Karpas-422 (cell line): ENCODE results near the gene SUSD4. TPM values are rescaled to one million over a fixed set of nuclear protein-coding genes. Genes with fewer than 3 reads are reported as not detected.

Experiments used
- DNase-seq: peaks from one replicate; pipeline ENCODE4 v3.0.0-alpha.2; 2015
- H2AFZ ChIP-seq: fragments of 200-600 bp; sonication (generic); 2 replicates; pipeline ENCODE4 v1.6.1; 2014; ENCODE audit warnings: antibody characterized with exemption, low read length, mixed read lengths
- H3K27ac ChIP-seq: fragments of 200-600 bp; sonication (generic); 2 replicates; pipeline ENCODE4 v1.5.1; 2014; ENCODE audit warnings: mild to moderate bottlenecking, low read length, moderate library complexity
- H3K27me3 ChIP-seq: fragments of 200-600 bp; sonication (generic); 2 replicates; pipeline ENCODE4 v1.6.1; 2014; ENCODE audit warnings: low read length, mixed read lengths
- H3K36me3 ChIP-seq: fragments of 200-600 bp; sonication (generic); 2 replicates; pipeline ENCODE4 v1.6.1; 2014; ENCODE audit warnings: low read length, mixed read lengths; ENCODE audit not compliant: insufficient read depth
- H3K4me1 ChIP-seq: fragments of 200-600 bp; sonication (generic); 2 replicates; pipeline ENCODE4 v1.6.1; 2014; ENCODE audit warnings: mild to moderate bottlenecking, low read length, mixed read lengths
- H3K4me2 ChIP-seq: fragments of 200-600 bp; sonication (generic); 2 replicates; pipeline ENCODE4 v1.6.1; 2014; ENCODE audit warnings: low read length, low read depth, mild to moderate bottlenecking; ENCODE audit not compliant: poor library complexity, severe bottlenecking
- H3K4me3 ChIP-seq: fragments of 200-600 bp; sonication (generic); 2 replicates; pipeline ENCODE4 v1.5.1; 2014; ENCODE audit warnings: mild to moderate bottlenecking, antibody characterized with exemption, low read length, mixed read lengths
- H3K79me2 ChIP-seq: fragments of 200-600 bp; sonication (generic); 2 replicates; pipeline ENCODE4 v1.6.1; 2014; ENCODE audit warnings: mild to moderate bottlenecking, low read length, mixed read lengths
- H3K9ac ChIP-seq: fragments of 200-600 bp; sonication (generic); 2 replicates; pipeline ENCODE4 v1.6.0; 2014; ENCODE audit warnings: low read length
- H3K9me2 ChIP-seq: fragments of 200-600 bp; sonication (generic), shearing (Covaris generic); replicated peaks from 2 replicates; pipeline ENCODE4 v1.6.0; 2014; ENCODE audit warnings: mild to moderate bottlenecking, low read length, moderate library complexity; ENCODE audit not compliant: insufficient read depth
- H3K9me3 ChIP-seq: fragments of 300-700, 200-600 bp; sonication (generic); 2 replicates; pipeline ENCODE4 v1.6.1; 2014; ENCODE audit warnings: low read length, mixed read lengths
- H4K20me1 ChIP-seq: fragments of 200-600 bp; sonication (generic); 2 replicates; pipeline ENCODE4 v1.6.1; 2014; ENCODE audit warnings: mild to moderate bottlenecking, antibody characterized with exemption, low read length, low read depth; ENCODE audit not compliant: insufficient read depth
- total RNA-seq: library from RNA; depleted of rRNA; stranded (reverse); fragments of >200 nt; shearing (Covaris generic); gene quantifications from 2 replicates; pipeline ENCODE4 v1.2.3, GENCODE V29; 2014; ENCODE audit warnings: low replicate concordance; rRNA removed

The SUSD4 gene, protein sequence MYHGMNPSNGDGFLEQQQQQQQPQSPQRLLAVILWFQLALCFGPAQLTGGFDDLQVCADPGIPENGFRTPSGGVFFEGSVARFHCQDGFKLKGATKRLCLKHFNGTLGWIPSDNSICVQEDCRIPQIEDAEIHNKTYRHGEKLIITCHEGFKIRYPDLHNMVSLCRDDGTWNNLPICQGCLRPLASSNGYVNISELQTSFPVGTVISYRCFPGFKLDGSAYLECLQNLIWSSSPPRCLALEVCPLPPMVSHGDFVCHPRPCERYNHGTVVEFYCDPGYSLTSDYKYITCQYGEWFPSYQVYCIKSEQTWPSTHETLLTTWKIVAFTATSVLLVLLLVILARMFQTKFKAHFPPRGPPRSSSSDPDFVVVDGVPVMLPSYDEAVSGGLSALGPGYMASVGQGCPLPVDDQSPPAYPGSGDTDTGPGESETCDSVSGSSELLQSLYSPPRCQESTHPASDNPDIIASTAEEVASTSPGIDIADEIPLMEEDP
- 0.34 TPM in 1 of 2 replicates, not detected in the other for total RNA-seq

DNA sequence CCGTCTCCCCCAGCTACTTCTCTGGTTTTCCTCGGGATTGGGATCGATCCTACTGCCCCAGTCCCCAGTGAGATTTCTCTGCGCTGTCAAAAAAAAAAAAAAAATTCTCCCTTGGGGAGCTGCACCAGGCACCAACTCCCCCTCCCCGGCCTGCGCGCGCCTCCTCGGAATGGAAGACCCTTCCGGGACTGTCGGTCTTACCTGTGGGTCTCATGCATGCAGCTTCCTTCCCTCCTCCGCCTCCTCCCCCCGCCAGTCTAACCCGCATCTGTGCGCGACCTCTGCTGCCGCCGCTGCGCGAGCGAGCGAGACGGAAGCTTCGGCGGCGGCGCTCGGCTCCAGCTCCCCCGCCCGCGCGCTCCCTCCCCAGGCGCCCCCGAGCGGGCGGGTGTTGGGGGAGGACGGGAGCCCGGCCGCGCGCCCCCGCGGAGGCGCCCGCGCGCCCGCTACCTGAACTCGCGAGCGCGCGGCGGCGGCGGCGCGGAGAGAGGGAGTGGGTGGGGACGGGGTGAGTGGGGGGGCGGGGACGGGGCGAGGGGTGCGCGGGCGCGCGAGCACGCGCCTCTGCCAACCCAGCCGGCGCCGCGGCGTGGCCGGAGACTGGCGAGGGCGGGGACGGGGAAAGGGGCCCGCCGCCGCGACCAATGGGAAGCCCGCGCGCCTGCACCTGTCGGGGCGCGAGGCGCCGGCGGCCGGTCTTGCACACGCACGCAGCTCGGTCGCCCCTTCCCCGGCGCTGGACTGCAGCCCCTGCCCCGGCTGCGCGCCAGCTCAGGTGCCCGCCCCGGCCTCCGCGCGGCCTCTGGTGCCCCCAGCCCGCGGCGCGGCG, at the start of gene SUSD4:
Gene SUSD4 (minus strand): TSS at position 321 of the 829 bp plus-strand sequence. CDS start 751 bp downstream, outside the sequence.
- H3K79me2 ChIP-seq = no peaks in the 10 kb centered on the region
- no peak within 1 kb of the TSS for H3K4me2 ChIP-seq
- H3K27ac ChIP-seq = no peak within 1 kb of the TSS
- no peaks in the 10 kb centered on the region for H3K27me3 ChIP-seq
- H3K9me2 ChIP-seq = no peaks in the 10 kb centered on the region
- no peaks in the 10 kb centered on the region for H4K20me1 ChIP-seq
- no peaks in the 10 kb centered on the region for H3K9me3 ChIP-seq
- no peaks in the 10 kb centered on the region for H3K36me3 ChIP-seq
- no peaks in the 10 kb centered on the region for H3K4me1 ChIP-seq
- H3K9ac ChIP-seq = no peak within 1 kb of the TSS
- no peak for DNase-seq
- H3K4me3 ChIP-seq = no peak within 1 kb of the TSS
- H2AFZ ChIP-seq = no peak within 1 kb of the TSS

DNA sequence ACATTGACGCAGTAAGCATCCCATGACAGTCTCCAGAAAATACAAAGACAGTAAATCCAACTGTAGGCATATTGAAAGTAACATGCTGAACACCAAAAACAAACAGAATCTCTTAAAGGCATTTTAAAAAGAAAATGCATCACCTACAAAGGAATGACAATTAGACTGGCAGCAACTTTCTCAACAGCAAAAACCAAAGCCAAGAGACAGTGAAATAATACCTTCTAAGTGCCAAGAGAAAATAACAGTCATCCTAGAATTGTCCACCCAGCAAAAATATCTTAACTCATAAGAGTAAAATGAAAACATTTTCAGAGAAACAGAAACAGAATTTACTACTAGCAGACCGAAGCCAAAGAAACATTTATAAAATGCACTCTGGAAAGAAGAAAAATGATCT, 49.2 kb upstream of the SUSD4 start:
- Histone ChIP-seq H3K4me3 (no peak overlapping the region), H4K20me1 (no peaks in the 10 kb centered on the region), H3K9me2 (no peaks in the 10 kb centered on the region), H3K79me2 (no peaks in the 10 kb centered on the region), H3K9me3 (no peaks in the 10 kb centered on the region), H3K4me1 (peaks cover 6% of the 10 kb centered on the region), H3K4me2 (no peak overlapping the region), H3K27ac (no peak overlapping the region), H3K27me3 (no peaks in the 10 kb centered on the region), H2AFZ (no peak overlapping the region), H3K9ac (no peak overlapping the region), H3K36me3 (no peaks in the 10 kb centered on the region)
- no peak for DNase-seq

DNA sequence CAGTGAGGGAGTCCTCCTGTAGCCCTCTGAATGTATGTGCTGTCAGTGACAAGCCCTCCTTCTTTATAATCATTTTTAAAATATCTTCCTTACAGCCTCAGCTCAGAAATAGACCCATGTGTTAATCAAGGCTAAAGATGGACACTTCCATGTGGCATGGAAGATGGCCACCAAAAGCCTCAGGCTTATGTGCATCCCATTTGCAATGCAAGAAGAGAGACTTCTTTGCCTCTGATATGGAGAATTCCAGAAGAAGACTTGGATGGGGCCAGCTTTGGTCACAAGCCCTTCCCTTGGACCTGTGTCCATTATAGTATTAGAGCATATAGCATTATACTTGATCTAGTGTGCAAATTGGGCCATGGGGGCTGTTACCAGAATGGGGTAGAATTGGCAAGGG, 47.7 kb upstream of the SUSD4 start:
- H2AFZ ChIP-seq = no peak overlapping the region
- no peak overlapping the region for H3K4me3 ChIP-seq
- no peaks in the 10 kb centered on the region for H3K9me3 ChIP-seq
- no peaks in the 10 kb centered on the region for H3K36me3 ChIP-seq
- H3K79me2 ChIP-seq = no peaks in the 10 kb centered on the region
- H3K9me2 ChIP-seq = no peaks in the 10 kb centered on the region
- H4K20me1 ChIP-seq = no peaks in the 10 kb centered on the region
- no peak overlapping the region for H3K27ac ChIP-seq
- DNase-seq = no peak
- H3K27me3 ChIP-seq = no peaks in the 10 kb centered on the region
- peaks cover 6% of the 10 kb centered on the region for H3K4me1 ChIP-seq
- H3K4me2 ChIP-seq = no peak overlapping the region
- no peak overlapping the region for H3K9ac ChIP-seq

DNA sequence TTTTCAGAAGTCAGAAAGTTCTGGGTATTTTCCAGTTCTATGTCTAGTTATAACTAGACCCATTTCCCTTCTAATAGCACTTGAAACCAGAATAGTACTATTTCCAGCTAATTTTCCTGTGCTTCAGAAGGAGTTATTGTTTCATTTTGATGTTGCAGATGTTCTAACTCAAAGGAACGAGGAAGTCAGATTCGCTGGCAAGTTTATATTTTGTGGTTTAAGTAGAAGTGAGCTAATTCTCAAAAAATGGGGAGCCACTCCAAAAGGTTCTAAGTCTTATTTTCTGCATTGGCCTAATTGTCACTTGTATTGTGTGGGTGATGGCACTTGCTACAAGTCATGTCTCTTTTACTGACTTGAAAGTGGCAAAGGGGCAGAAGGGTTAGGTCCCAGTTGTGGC, 47.3 kb upstream of the SUSD4 start:
- Histone ChIP-seq H3K9me3 (no peaks in the 10 kb centered on the region), H3K36me3 (no peaks in the 10 kb centered on the region), H4K20me1 (no peaks in the 10 kb centered on the region), H3K4me1 (peaks cover 6% of the 10 kb centered on the region), H3K79me2 (no peaks in the 10 kb centered on the region), H3K4me2 (no peak overlapping the region), H3K9me2 (no peaks in the 10 kb centered on the region), H3K9ac (no peak overlapping the region), H3K27me3 (no peaks in the 10 kb centered on the region; the same call in 1 of the 2 replicates), H3K4me3 (no peak overlapping the region), H2AFZ (no peak overlapping the region), H3K27ac (no peak overlapping the region)
- no peak for DNase-seq

DNA sequence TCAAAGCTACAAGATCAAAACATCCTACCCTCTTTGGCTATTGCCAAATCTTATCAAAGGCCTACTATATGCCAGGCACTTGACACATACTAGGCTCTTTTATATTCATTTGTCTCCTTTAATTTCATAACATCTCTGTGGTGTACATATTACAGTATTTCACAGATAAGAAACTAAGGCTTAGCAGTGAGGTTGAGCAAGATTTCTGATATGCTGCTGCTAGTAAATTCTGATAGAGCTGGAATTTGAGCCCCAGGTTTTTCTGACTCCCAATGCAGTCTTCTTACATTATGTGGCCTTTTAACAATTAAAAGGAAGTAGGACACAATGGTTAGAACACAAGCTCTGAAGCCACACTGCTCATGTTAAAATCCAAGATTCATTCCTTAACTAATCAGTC, 46.1 kb upstream of the SUSD4 start:
- no peaks in the 10 kb centered on the region for H4K20me1 ChIP-seq

DNA sequence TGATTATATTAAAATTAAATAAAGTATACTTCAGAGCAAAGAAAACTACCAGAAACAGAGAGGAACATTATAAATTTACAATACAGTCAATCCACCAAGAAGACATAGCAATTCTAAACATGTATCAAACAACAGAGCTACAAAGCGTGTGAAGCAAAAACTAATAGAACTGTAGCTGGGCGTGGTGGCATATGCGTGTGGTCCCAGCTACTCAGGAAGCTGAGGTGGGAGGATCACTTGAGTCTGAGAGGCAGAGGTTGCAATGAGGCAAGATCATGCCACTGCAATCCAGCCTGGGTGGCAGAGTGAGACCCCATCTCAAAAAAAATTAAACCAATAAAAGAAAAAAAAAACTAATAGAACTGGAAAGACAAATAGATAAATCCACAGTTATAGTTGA, 41.5 kb upstream of the SUSD4 start:
- Histone ChIP-seq H3K9me2 (no peaks in the 10 kb centered on the region), H3K36me3 (no peaks in the 10 kb centered on the region)
- no peak for DNase-seq

More for the DNA sequence above, 46.1 kb upstream of the SUSD4 start:
- Histone ChIP-seq H3K79me2 (no peaks in the 10 kb centered on the region), H3K36me3 (no peaks in the 10 kb centered on the region), H3K9me2 (no peaks in the 10 kb centered on the region), H3K27ac (no peak overlapping the region), H3K27me3 (no peaks in the 10 kb centered on the region; the same call in 1 of the 2 replicates), H3K4me3 (no peak overlapping the region), H3K9ac (no peak overlapping the region), H3K4me2 (no peak overlapping the region), H2AFZ (no peak overlapping the region), H3K4me1 (peaks cover 6% of the 10 kb centered on the region), H3K9me3 (no peaks in the 10 kb centered on the region)
- no peak for DNase-seq

DNA sequence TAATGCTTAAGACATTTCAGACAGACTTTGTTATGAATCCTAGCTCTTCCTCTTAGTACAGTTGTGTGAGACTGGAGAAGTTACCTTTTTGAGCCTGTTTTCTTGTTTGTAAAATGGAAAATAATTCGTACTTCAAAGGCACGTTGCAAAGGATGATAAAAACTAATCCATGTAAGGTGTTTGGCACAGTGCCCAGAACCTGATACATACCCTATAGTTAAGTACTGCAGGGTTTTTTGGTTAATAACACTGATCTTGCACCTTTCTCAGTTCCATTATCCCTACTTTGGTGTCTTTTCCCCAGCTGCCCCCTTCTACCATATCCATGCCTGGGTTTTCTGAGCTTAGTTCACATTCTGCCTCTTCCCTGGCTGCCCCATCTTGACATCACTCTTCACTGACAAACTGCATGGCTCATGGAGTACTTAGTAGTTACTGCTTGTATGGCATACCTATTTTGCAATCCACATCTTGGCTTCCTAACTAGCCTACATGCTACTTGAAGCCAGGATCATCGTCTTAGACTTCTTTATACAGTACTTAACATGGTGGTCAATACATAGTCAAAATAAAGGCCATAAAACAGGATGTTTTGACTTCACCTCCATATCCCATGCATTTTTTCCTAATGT, 39.3 kb upstream of the SUSD4 start:
- no peaks in the 10 kb centered on the region for H4K20me1 ChIP-seq
- H3K4me2 ChIP-seq = no peak overlapping the region
- H2AFZ ChIP-seq = no peak overlapping the region
- no peaks in the 10 kb centered on the region for H3K79me2 ChIP-seq
- DNase-seq = no peak
- no peaks in the 10 kb centered on the region for H3K36me3 ChIP-seq
- no peaks in the 10 kb centered on the region for H3K9me2 ChIP-seq
- H3K27me3 ChIP-seq = no peaks in the 10 kb centered on the region; the same call in 1 of the 2 replicates
- no peaks in the 10 kb centered on the region for H3K9me3 ChIP-seq
- H3K4me1 ChIP-seq = no peaks in the 10 kb centered on the region
- H3K9ac ChIP-seq = no peak overlapping the region
- H3K4me3 ChIP-seq = no peak overlapping the region
- no peak overlapping the region for H3K27ac ChIP-seq

More for the DNA sequence above, 41.5 kb upstream of the SUSD4 start:
- H3K79me2 ChIP-seq = no peaks in the 10 kb centered on the region
- H3K9me3 ChIP-seq = no peaks in the 10 kb centered on the region
- H3K4me1 ChIP-seq = no peaks in the 10 kb centered on the region
- no peaks in the 10 kb centered on the region; the same call in 1 of the 2 replicates for H3K27me3 ChIP-seq
- no peak overlapping the region for H3K4me2 ChIP-seq
- no peak overlapping the region for H3K4me3 ChIP-seq
- H4K20me1 ChIP-seq = no peaks in the 10 kb centered on the region
- no peak overlapping the region for H3K27ac ChIP-seq
- no peak overlapping the region for H2AFZ ChIP-seq
- H3K9ac ChIP-seq = no peak overlapping the region

DNA sequence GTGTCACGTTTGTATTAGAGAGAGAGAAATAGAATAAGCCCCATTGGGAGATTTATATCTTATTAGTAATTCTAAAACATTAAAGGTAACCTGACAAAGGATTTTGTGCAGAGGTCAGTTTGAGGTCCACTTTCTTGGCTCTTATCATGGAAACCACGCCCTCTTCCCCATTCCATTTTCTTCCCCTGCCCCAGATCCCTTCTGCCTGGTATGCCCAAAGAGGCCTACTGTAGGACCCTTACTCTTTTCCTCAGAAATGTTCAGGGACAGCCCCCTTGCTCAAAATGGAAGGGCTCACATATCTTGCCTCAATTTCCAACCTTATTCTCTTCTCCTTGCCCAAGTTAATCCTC, 38.8 kb upstream of the SUSD4 start:
- no peak for DNase-seq
- no peaks in the 10 kb centered on the region for H3K9me3 ChIP-seq
- H3K4me3 ChIP-seq = no peak overlapping the region
- H3K36me3 ChIP-seq = no peaks in the 10 kb centered on the region
- H3K9me2 ChIP-seq = no peaks in the 10 kb centered on the region
- no peaks in the 10 kb centered on the region for H4K20me1 ChIP-seq
- H2AFZ ChIP-seq = no peak overlapping the region
- H3K9ac ChIP-seq = no peak overlapping the region
- H3K4me1 ChIP-seq = no peaks in the 10 kb centered on the region
- H3K27me3 ChIP-seq = no peaks in the 10 kb centered on the region; the same call in 1 of the 2 replicates
- no peak overlapping the region for H3K4me2 ChIP-seq
- no peak overlapping the region for H3K27ac ChIP-seq
- H3K79me2 ChIP-seq = no peaks in the 10 kb centered on the region
